Stimulated activated CD4-positive, alpha-beta T cell treated with anti-CD3 and anti-CD28 coated beads, Interleukin-12 subunit alpha, Interleukin-12 subunit beta, amount 100 ng/mL, for 24 hours (primary cell): Measurements from ENCODE around the gene E2F6.
A peak's percentile ranks its signal among the peaks of the same experiment; 100 is the strongest.

ENCODE experiments used
- DNase-seq, 2 experiments: peaks; one replicate each; pipeline ENCODE4 v3.0.0-alpha.2; 2020; ENCODE audit warnings: low read depth in 2 of 2

E2F6 gene

GRCh38 chr2:11465485-11466306 is at the start of gene E2F6:
E2F6 (minus strand) TSS chr2:11466161; CDS start chr2:11465879, 282 bp downstream.
- peak; percentile 77 to 79 for DNase-seq

GRCh38 chr2:11515490-11515981 is 49.6 kb upstream of the E2F6 start:
- no peak for DNase-seq

- no peak for DNase-seq
Observed at GRCh38 chr2:11514904-11515303, 48.9 kb upstream of the E2F6 start.

GRCh38 chr2:11514081-11514730 is 48.2 kb upstream of the E2F6 start:
- no peak for DNase-seq

DNA sequence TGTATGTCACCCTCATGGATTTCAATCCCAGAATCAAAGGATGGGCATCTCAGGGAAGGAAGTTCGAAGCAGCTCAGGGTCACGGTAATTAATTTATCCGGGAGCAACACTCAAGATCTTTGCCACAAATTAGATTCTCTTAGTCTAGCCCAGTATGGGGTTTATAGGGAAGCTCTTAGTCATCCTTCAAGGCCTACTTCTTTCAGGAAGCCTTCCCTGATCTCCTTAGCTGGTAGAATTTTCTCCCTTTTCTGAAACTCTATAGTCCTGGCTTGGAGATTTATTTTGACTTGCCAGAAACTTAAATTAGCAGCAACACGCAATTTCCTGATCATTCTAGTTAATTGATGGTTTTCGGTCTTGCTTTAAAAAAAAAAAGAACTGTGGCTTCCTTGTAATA is 47.4 kb upstream of the E2F6 start:
- DNase-seq: no peak

- DNase-seq: no peak
Observed at GRCh38 chr2:11512431-11512830, 46.5 kb upstream of the E2F6 start.

GRCh38 chr2:11509657-11510360 is 43.8 kb upstream of the E2F6 start:
- DNase-seq: no peak

GRCh38 chr2:11508279-11508678 is 42.3 kb upstream of the E2F6 start:
- DNase-seq: no peak

DNA sequence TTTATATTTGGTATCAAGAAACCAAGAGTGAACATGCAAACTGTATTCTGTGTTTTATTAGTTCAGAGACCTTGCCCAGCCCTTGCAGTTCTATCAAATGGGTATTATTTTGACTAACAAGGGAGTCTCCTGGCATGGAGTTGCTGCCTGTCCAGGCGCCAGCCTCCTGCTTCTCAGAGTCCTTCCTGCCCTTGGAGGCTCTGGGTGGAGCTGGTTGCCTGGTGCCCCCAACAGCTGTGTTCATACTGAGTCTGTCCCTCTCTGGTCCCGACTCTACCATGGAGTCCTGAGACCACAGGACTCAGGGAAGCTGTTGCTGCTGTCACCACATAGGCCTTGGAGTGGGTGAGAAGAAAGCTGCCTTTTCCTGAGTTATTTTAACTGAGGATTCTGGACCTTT is 41.6 kb upstream of the E2F6 start:
- DNase-seq: no peak

DNA sequence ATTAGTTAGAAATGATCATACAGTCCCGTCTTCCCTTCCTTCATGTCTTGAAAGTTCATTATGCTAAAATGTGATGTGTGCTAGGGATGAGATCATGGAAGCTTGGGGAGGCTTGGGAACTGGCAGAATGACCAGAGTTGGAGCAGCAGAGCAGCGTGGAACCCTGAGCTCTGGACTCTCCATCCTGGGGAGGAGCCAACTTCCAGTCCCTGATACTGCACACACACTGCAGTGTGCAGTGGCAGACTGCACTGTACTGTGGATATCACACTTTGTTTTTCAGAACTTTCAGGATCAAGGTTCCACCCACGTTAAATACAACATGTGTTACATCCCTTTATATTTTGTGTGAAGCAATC is 40.6 kb upstream of the E2F6 start:
- no peak for DNase-seq

DNA sequence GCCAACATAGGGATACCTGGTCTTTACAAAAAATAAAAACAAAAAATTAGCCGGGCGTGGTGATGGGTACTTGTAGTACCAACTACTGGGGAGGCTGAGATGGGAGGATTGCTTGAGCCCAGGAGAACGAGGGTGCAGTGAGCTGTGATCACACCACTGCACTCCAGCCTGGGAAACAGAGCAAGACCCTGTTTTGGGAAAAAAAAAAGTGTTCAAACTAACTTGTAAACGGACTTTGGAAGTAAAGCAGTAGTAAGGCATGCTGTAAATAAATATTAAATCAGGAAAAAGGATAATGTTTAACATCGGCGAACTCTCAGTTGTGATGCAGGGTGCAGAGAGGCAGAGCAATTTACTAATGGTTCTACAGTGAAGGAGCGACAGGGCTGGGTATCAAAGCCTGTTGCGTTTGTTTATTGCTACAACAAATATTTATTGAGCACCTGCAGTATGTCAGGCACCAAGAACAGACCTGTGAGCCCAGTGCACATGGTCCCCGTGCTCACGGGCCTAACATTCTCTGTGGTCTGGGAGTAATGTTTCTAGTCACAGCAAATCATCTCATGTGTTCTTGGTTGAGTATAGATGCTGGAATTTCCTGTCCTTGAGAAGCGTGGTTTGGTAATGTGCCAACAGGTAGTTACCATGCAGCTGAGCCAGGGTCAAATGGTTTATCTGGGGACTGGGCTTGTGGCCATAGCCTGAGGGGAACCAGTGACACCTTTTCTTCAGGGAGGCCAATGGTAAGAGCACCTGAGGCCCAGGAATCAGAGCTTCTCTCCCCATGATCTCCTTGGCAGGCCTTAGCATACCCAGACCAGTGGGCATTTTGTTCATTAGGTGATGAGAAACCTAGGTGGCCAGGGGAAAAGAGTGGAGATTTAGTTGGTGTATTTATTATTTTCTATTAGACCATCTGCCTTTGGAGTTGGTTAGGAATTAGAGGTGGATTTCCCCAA is 40.0 kb upstream of the E2F6 start:
- DNase-seq: no peak

GRCh38 chr2:11503354-11503927 is 37.5 kb upstream of the E2F6 start:
- no peak for DNase-seq

DNA sequence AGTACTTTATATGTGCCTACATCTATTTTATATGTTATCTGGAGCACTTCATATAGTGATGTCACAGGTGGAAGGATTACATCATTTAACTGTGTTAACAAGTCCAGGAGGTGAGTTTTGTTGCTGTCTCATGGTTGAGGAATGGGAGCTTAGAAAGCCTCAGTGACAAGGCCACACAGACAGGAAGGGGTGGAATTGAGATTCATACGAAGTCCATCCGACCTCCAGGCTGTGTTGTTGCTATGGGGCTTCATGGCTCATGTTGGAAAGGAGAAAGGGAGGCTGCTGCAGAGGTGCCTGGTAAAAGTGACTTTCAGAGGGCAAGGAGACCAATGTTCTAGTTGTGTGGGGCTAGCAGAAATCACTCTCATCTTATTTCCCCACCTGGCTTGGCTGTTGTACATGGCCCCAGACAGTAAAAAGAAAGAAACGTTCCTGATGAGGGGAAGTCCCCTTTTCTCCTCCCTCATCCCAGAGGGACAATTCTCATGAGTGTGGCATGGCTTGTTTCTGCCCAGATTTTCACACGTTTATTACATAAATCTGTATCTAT is 36.9 kb upstream of the E2F6 start:
- DNase-seq: no peak

DNA sequence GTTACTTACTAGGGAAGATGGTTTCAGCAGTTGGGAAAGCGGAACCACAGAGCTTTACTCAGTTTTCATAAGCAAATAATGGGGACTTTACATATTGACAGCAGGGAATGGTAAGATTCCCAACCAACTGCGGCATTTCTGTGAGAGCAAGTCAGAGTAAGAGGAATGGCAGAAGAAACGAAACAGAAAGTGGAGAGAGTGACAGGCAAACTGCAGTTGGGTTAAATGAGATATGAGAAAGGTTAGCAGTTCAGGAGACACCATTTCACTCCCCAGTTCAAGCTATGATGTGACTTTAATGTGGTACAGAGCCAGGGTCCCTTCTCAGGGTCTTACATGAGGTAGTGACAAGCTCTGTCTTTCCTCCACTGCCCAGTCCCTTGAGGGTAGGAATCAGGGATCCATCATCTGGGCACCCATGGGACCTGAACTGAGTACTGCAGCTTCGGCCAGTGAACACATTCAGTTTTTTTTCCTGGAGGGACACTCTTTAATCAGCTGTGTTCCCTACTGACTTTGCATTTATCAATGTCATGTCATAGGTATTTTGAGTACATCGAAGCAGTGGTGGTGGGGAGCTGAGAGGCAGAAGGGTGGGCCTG is 34.8 kb upstream of the E2F6 start:
- DNase-seq: no peak

GRCh38 chr2:11499081-11499743 is 33.3 kb upstream of the E2F6 start:
- DNase-seq: no peak

- no peak for DNase-seq
Observed at GRCh38 chr2:11498543-11499034, 32.6 kb upstream of the E2F6 start.

DNA sequence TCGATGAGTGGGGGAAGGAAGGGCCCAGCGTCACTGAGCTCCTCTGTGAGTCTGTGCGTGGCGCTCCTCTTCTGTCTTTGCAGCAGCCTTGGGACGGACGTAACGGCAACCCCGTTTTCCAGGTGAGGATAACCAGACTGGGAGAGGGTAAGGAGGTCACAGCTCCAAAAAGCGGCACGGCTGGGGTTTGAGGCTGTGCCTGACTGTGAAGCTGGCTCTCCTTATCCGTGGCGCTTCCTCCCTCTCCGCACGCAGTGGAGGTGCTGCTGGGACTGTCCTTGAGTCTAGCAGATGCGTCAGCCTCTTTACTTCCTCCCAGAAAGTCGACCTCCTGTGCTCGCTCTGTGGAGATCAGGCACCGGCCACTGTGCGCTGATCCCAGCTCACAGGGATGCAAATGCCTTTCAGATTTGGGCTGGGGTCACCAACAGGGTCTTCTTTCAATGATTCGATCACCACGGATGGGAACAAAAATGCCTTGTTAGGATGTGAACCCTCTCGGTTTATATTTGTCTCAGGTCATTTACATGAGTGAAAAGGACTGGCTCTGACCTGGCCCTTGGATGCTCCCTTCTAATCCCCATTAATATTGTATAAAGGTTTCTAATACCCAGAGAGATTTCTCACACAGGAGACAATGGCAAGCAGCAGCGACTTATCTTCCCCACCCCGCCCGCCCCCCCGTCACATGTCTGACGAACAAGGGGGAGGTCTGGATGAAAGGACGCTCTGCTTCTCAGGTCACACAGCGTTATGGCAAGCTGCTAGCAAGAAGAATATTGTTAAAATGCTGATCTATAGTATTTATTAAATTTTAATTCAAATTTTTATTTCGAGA is 30.1 kb upstream of the E2F6 start:
- DNase-seq: no peak

DNA sequence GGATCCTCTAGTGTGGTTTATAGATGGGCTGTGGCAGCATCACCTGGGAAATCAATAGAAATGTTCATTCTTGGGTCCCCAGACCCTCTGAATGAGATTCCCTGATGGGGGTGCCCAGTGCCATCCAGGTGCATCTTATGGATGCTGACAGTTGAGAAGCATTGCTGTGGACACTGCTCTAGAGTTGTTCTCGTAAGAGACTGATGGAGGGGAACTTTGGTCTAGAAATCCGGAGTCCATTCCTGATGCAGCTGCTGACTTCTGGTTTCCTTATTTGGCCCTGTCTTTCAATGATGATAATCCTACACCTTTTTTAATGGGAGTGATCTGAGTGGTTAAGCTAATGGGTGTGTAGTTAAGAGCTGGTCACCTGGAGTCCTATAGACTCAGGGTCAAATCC is 28.3 kb upstream of the E2F6 start:
- DNase-seq: no peak

DNA sequence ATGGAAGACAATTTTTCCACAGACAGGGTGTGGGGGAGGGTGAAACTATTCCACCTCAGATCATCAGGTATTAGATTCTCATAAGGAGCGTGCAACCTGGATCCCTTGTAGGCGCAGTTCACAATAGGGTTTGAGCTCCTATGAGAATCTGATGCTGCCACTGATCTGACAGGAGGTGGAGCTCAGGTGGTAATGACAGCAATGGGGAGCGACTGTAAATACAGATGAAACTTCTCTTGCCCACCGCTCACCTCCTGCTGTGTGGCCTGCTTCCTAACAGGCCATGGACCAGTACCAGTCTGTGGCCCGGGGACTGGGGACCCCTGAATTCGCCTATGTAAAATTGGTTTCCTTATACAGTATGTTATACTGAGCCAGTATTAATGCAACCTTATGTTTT is 27.3 kb upstream of the E2F6 start:
- DNase-seq: no peak
